HPDE6-E6E7 (cell line): ENCODE measurements around the gene C1orf167.

Source experiments
- DNase-seq: peaks from one replicate; pipeline ENCODE4 v3.0.0; 2011; ENCODE audit warnings: missing footprints; ENCODE audit errors: extremely low spot score

C1orf167 gene

GRCh38 chr1:11784256-11784992 is 22.4 kb downstream of the C1orf167 start:
- no peak for DNase-seq

DNA sequence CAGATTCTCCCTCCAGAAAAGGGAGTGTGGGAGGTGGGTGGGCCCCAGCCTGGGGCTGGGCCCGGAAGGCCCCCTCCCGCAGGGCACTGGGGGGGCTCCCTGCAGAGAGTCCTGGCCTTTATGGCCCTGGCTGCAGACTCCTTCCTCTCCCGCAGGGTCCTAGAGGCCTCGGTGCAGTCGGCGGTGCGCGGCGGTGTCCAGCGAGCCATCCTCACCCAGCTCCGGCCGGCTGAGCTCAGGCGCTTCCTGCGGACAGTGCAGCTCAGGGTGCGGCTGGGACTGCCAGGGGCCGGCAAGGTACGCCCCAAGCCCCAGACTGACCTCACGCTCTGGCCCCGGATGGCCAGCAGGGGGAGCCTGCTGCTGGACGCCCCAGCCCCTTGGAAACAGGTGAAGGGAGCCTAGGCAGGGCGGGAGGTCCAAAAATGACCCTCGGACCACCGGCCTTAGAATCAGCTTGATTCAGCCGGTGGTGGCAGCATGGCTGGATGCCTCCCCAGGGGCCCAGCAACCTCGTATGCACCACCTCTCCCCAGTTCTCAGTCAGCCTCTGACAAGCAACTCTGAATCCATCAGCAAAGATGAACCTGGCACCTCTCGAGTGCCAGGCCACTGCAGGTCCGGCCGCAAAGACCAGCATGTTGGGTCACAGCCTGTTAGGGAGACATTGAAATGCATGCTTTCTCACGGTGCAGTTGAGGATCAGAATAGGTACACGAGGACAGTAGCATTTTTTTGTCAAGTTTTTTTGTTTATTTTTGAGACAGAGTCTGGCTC is 23.2 kb downstream of the C1orf167 start:
- peak; percentile 54 for DNase-seq

DNA sequence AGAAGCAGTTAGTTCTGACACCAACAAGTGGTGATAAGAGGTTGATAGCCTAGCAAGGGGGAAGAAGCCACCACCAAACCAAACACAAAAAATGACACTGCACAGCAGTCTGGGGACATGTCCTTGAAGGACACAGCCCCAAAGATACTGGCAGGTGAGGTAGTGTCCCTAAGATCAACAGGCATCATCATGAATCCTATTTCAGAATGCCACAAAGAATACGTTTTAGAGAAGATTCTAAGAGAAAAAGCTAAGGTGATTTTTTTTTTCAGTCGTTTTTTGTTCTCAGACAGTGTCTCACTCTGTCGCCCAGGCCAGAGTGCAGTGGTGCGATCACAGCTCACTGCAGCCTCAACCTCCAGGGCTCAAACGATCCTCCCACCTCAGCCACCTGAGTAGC is 24.2 kb downstream of the C1orf167 start:
- no peak for DNase-seq

DNA sequence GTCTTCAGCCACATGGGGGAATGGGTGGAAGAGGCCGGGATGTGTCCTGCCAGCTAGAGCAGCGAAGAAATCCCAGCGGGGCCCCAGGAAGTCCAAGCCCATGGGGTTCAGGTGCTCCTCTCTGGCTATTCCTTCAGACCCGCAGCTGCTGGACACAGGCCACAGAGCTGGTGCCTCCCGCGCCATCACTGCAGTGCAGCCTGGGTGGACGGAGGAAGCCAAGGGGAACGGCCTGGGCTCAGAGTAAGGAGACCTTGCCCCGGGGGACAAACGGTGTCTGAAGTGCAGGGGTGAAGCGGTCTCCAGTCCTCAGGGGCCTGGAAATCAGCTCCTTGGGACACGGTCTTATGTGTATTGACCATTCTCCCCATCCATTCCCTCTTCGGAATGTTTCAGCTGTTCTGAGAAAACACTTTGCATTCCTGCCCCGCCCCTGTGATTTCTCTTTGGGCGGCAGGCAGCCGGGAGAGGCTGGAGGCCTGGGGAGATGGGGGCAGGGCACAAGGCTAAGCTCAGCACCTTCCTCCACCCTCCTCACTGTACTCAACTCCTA is 25.3 kb downstream of the C1orf167 start:
- no peak for DNase-seq

- DNase-seq = no peak
These were observed 25.9 kb downstream of the C1orf167 start for GRCh38 chr1:11787804-11788436.

DNA sequence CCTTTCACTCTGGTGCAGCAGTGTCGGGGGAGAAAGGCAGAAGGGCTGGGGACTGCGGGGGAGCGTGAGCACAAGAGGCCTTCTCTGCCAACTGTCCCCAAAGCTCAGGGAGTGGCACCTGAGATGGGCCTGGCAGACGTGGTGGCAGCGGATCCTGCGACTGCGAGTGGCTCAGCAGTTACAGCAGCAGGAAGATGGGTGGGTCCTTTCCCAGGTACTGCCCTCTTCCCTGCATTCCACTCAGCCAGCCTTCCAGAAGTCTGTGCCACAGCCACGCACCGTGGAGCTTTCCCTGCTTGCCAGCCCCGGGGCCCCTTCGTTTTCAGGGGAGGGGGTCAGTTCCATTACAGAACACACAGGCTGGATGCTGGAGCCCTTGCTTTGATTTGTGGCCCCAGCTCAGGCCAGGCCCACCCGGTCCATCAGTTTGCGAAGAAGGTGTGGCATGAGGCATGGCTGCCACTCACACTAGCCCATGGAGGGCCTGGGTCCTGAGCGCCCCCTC is 26.6 kb downstream of the C1orf167 start:
- DNase-seq = no peak

DNA sequence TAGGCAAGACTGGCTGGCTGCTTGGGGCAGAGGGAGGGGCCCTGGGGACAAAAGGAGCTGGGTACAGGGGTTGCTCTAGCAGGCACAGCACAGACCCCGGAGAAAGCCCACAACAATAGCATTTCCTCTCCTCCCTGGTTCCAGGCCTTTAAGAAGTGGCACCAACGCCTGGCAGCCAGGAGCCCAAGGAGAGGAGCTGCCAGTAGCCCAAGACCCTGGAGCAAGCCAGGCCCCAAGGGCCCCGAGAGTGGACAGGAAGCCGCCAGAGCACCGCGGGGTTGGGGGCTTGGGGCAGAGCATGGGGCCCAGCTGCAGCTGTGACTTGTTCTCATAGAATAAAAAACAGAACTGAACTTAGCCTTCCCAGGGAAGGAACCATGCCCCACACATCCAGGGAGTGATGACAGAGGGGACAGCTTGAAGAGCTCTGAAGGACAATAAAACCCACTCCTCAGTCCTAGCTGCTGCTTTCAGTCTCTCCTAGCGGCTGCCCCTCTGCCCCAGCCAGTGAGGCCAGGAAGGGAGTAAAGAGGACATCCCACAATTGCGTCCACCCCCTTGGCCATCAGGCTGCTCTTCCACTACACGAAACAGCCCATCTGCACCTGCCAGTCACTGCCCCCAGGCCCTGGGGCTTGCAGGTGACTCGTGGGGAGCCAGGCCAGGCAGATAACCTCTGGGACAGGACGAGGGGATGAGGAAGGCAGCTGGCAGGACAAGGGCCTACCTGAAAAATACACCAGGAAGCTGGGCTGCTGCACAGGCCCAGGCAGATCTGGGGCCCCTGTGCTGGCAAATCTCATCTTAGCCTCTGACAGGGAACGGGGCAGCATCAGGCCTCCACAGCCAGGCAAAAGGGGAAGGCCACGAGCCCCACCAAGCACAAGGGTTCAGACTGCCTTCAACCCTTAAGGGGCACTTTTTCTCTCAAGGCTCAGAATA is 27.4 kb downstream of the C1orf167 start:
- DNase-seq = no peak

GRCh38 chr1:11790101-11790879 is 28.3 kb downstream of the C1orf167 start:
- DNase-seq = no peak

DNA sequence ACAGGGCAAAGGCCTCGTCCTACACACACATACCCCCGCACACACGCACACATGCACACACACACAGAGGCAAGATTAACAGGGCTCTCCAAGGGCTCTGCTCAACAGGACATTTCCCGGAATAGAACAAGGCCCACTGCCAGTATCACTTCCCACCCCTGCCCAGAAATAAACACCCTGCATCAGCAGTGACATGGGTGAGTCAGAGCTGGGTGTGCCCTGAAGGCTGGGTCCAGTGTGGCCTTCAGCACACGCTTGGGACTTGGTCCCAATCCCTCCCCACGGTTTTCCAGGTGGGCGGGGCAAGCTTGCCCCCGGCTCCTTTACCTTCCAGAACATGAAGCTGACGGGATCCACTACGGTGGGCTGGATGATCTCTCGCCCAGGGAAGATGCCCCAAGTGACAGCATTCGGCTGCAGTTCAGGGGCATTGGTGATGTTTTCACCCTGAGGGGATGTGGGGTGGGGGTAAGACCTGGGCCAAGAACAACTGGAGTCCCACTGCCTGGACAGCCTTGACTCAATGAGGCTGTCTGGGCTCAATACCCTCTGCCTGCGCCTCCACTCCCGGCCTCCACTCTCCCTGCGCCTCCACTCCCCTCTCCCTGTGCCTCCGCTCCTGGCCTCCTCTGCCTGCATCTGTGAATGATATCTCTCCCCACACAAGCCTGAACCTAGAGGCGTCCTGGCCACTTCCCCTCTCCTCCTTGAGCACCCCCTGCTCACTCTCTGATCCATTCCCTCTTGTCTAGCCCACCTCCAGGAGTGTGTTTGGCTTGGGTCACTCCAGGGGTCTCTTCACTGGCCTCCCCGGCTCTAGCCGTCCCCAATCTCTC is 29.1 kb downstream of the C1orf167 start:
- peak; percentile 74 for DNase-seq

GRCh38 chr1:11792106-11792505 is 30.1 kb downstream of the C1orf167 start:
- no peak for DNase-seq

DNA sequence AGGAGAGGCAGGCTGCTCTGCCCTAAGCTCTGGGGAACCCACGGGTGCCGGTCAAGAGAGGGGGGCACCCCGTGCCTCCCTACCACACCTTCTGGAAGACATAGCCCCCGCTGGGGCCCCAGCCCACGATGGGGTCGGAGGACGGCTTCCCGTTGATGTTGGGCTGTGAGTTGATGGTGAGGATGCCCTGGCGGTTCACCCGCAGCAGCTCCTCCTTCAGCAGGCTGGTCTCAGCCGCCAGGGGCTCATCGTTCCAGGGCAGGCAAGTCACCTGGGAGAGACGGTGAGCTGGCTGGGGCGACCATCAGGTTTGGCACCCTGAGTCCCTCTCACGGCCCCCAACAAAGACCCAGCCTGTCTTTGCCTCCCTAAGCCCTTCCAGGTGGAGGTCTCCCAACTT is 31.8 kb downstream of the C1orf167 start:
- no peak for DNase-seq

- no peak for DNase-seq
These were observed 32.6 kb downstream of the C1orf167 start for GRCh38 chr1:11794446-11795237.

DNA sequence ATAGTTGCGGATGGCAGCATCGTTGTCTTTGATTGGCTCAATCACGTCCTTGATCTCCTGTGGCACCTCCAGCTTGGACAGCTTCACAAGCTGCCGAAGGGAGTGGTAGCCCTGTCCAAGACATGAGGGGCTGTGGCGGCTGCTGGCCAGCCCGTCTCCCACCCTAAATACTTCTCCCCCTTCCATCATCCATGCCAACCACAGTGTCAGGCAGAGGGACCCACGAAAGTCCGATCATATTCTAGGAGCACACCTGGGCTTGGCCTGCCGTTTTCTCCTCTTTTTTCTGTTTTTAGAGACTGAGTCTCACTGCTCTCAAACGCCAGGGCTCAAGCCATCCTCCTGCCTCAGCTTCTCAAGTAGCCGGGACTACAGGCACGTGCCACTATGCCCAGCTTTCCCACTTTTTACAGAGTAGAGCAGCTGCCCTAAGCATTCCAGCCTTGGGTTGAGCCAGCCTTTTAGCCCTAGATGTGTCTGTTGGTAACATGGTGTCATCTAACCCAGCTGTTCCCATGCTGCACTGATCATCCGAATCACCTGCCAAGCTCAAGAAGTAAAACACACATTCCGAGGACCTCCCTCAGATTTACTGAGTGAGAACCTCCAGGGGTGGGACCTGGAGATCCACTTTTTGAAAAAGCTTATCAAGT is 33.4 kb downstream of the C1orf167 start:
- DNase-seq = no peak

- no peak for DNase-seq
These were observed 34.2 kb downstream of the C1orf167 start for GRCh38 chr1:11796036-11796828.

- no peak for DNase-seq
These were observed 35.7 kb downstream of the C1orf167 start for GRCh38 chr1:11797525-11798216.

DNA sequence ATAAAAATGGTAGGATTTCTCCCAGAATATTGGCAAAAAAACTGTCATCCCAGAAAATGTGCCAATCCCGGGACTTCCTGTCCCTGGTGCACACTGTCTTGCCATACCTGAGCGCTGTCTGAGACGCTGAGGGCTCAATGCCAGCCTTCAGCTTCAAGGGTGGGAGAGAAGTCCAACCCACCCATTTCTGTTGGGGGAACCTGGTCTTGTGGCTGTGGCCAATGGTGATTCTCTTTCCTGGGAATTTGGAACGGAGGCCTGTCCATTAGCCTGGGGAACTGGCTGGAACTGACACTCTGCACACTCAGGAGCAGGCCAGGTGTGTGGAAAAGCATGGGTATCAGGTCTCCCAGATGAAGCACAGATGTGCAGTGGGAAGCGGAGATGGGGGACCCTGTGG is 37.1 kb downstream of the C1orf167 start:
- no peak for DNase-seq

- DNase-seq = no peak
These were observed 37.9 kb downstream of the C1orf167 start for GRCh38 chr1:11799896-11800295.
